Upper lobe of right lung (tissue), 1 donor: ENCODE results near the gene ALOX12B. TPM values are rescaled to one million over a fixed set of nuclear protein-coding genes. Genes with fewer than 3 reads are reported as not detected.
"Not testable (repeated sequence)": the region's sequence is repeated elsewhere in the genome, so short reads cannot be mapped to it uniquely, and the experiment has no call there.

Experiments
- ATAC-seq: fragments of 200-7000 bp; cut with Tn5 transposase; one replicate; pipeline ENCODE4 v1.9.1; 2020; ENCODE audit warnings: mild to moderate bottlenecking, moderate library complexity
- DNase-seq: peaks from one replicate; pipeline ENCODE4 v3.0.0-alpha.2; 2020
- H3K27ac ChIP-seq: fragments of 200-600 bp; one replicate; pipeline ENCODE4 v1.8.0; 2022
- H3K27me3 ChIP-seq: fragments of 200-600 bp; one replicate; pipeline ENCODE4 v1.8.0; 2022; ENCODE audit warnings: mild to moderate bottlenecking
- H3K36me3 ChIP-seq: fragments of 200-600 bp; one replicate; pipeline ENCODE4 v1.8.0; 2022
- H3K4me1 ChIP-seq: fragments of 200-600 bp; one replicate; pipeline ENCODE4 v1.8.0; 2022
- H3K4me3 ChIP-seq: fragments of 200-600 bp; one replicate; pipeline ENCODE4 v1.8.0; 2022; ENCODE audit warnings: mild to moderate bottlenecking
- H3K9me3 ChIP-seq: fragments of 200-600 bp; one replicate; pipeline ENCODE4 v1.8.0; 2022
- CTCF ChIP-seq: fragments of 200-600 bp; IDR thresholded peaks from one replicate; pipeline ENCODE4 v1.8.0; 2022; ENCODE audit warnings: antibody characterized with exemption
- intact Hi-C: fragments of 100-400 bp; cut with DNase I; formaldehyde crosslinking; loops from one replicate; pipeline ENCODE4 v1.11.0; 2022
- total RNA-seq: library from RNA; stranded (reverse); fragmentation: NEBNext Ultra II Directional; extraction: Animal tissue kit (Norgen Biotek cat#: 25700); gene quantifications from one replicate; pipeline ENCODE4 v1.2.1, GENCODE V29; 2021
- donor health status: DM: no; HTN: yes; CAD: no; lungs with severe emphysema.

The ALOX12B gene
- total RNA-seq, 1 donor from 2014 or later = not detected

GRCh38 chr17:8062435-8062806 is 25.1 kb downstream of the ALOX12B start:
- H3K9me3 ChIP-seq = no peaks in the 10 kb centered on the region
- H3K4me3 ChIP-seq = no peak overlapping the region
- H3K27ac ChIP-seq = no peak overlapping the region
- ATAC-seq (no peak), DNase-seq (no peak)
- intact Hi-C loops = no loop called here
- H3K4me1 ChIP-seq = peaks cover 6% of the 10 kb centered on the region
- no peaks in the 10 kb centered on the region for H3K36me3 ChIP-seq
- TF ChIP-seq CTCF = no peak
- H3K27me3 ChIP-seq = peaks cover 50% of the 10 kb centered on the region

- H3K9me3 ChIP-seq, ATAC-seq, intact Hi-C loops, H3K27ac ChIP-seq, H3K4me1 ChIP-seq, H3K36me3 ChIP-seq, H3K4me3 ChIP-seq: not testable (repeated sequence)
- peaks cover 50% of the 10 kb centered on the region for H3K27me3 ChIP-seq
- peak; percentile 18 for DNase-seq
Measured at GRCh38 chr17:8061851-8062250, 25.7 kb downstream of the ALOX12B start.

GRCh38 chr17:8060274-8060673 is 27.2 kb downstream of the ALOX12B start:
- Histone ChIP-seq H3K4me3 (peak overlapping the region; percentile 14), H3K4me1 (peaks cover 24% of the 10 kb centered on the region), H3K36me3 (no peaks in the 10 kb centered on the region), H3K9me3 (no peaks in the 10 kb centered on the region), H3K27ac (no peak overlapping the region), H3K27me3 (peaks cover 50% of the 10 kb centered on the region)
- intact Hi-C loops = no loop called here
- TF ChIP-seq CTCF = peak; percentile 77
- DNase-seq (peak; percentile 45), ATAC-seq (peak; percentile 41)

GRCh38 chr17:8059131-8059530 is 28.4 kb downstream of the ALOX12B start:
- TF ChIP-seq CTCF = no peak
- no peaks in the 10 kb centered on the region for H3K9me3 ChIP-seq
- ATAC-seq = no peak
- peak; percentile 44 for DNase-seq
- H3K27me3 ChIP-seq = peaks cover 50% of the 10 kb centered on the region
- no peaks in the 10 kb centered on the region for H3K36me3 ChIP-seq
- peak overlapping the region; percentile 47 for H3K27ac ChIP-seq
- H3K4me3 ChIP-seq = peak overlapping the region; percentile 14
- H3K4me1 ChIP-seq = peaks cover 28% of the 10 kb centered on the region
- intact Hi-C loops = no loop called here

GRCh38 chr17:8057691-8058114 is 29.8 kb downstream of the ALOX12B start:
- H3K27ac ChIP-seq = peak overlapping the region; percentile 28
- peak; percentile 57 for DNase-seq
- ATAC-seq = peak; percentile 82
- peaks cover 42% of the 10 kb centered on the region for H3K27me3 ChIP-seq
- no peaks in the 10 kb centered on the region for H3K9me3 ChIP-seq
- peaks cover 26% of the 10 kb centered on the region for H3K4me1 ChIP-seq
- TF ChIP-seq CTCF = peak; percentile 74
- no peaks in the 10 kb centered on the region for H3K36me3 ChIP-seq
- H3K4me3 ChIP-seq = peak overlapping the region; percentile 14
- intact Hi-C loops = no loop called here

GRCh38 chr17:8056976-8057625 is 30.4 kb downstream of the ALOX12B start:
- Histone ChIP-seq H3K4me3 (peak overlapping the region; percentile 14), H3K27ac (peak overlapping the region; percentile 53), H3K36me3 (no peaks in the 10 kb centered on the region), H3K27me3 (peaks cover 38% of the 10 kb centered on the region), H3K4me1 (peaks cover 22% of the 10 kb centered on the region), H3K9me3 (no peaks in the 10 kb centered on the region)
- ATAC-seq = peak; percentile 8
- no peak for TF ChIP-seq CTCF
- intact Hi-C loops = no loop called here
- DNase-seq = peak; percentile 63
